AG04449 (cell line): ENCODE results near the gene GALR2.

Source experiments
- CTCF ChIA-PET: fragments of 350-600 bp; formaldehyde crosslinking; extraction: SDS; loops from one replicate; lab custom pipeline; 2021; ENCODE audit warnings: antibody characterized with exemption; lab: Yijun Ruan, JAX
- POLR2A ChIA-PET: fragments of 400-600, 350-600 bp; formaldehyde crosslinking; extraction: SDS; loops from one replicate; lab custom pipeline; 2020; ENCODE audit warnings: antibody characterized with exemption, inconsistent platforms; lab: Yijun Ruan, JAX
- DNase-seq: peaks from one replicate; pipeline ENCODE4 v3.0.0-alpha.2; 2010; ENCODE audit warnings: low read depth, low spot score
- H3K4me3 ChIP-seq: 2 replicates; pipeline ENCODE4 v1.5.1; 2011; ENCODE audit warnings: low read depth, mild to moderate bottlenecking, control low read depth, low read length
- CTCF ChIP-seq: IDR thresholded peaks from one replicate; pipeline ENCODE4 v1.5.1; 2011; ENCODE audit warnings: mild to moderate bottlenecking, moderate library complexity, low read length, control low read depth, inconsistent platforms; ENCODE audit not compliant: insufficient read depth; ENCODE audit errors: missing control alignments

GALR2 gene

GRCh38 chr17:76074390-76075363 is at the start of gene GALR2:
Gene GALR2, plus strand, starts transcription at chr17:76074781. Its CDS starts 103 bp downstream, at chr17:76074884.
- H3K4me3 ChIP-seq: peak within 1 kb of the TSS; percentile 1; the same call in 1 of the 2 replicates
- ChIA-PET CTCF (interaction anchor here (1.0 kb wide), 1 partner anchor 61 kb away, joined by 4 read pairs; no protein-coding TSS in a partner anchor), POLR2A (no interaction called here)
- TF ChIP-seq CTCF: no peak
- no peak for DNase-seq

GRCh38 chr17:76025294-76025693 is 49.3 kb upstream of the GALR2 start:
- CTCF ChIA-PET: interaction anchor here (1.1 to 2.2 kb wide), 4 partner anchors 11 to 21 kb away, joined by 3 to 9 read pairs (median 3); no protein-coding TSS in a partner anchor
- POLR2A ChIA-PET: no interaction called here
- no peak overlapping the region for H3K4me3 ChIP-seq
- no peak for TF ChIP-seq CTCF
- DNase-seq: no peak

- ChIA-PET CTCF (interaction anchor here (1.3 to 2.2 kb wide), 2 partner anchors 13 to 19 kb away, joined by 3 to 9 read pairs; no protein-coding TSS in a partner anchor), POLR2A (no interaction called here)
- H3K4me3 ChIP-seq: no peak overlapping the region
- DNase-seq: no peak
- TF ChIP-seq CTCF: no peak
Observed at GRCh38 chr17:76026714-76027158, 47.8 kb upstream of the GALR2 start.

- CTCF ChIA-PET: interaction anchor here (0.8 to 2.2 kb wide), 3 partner anchors 10 to 13 kb away, joined by 3 to 9 read pairs (median 4); no protein-coding TSS in a partner anchor
- POLR2A ChIA-PET: no interaction called here
- no peak for TF ChIP-seq CTCF
- H3K4me3 ChIP-seq: no peak within 1 kb of the TSS
- no peak for DNase-seq
Observed at GRCh38 chr17:76027159-76027839, 47.3 kb upstream of the GALR2 start, which contains the start of gene EVPL. Gene EVPL, minus strand, starts transcription at chr17:76027306. Its CDS starts 108 bp downstream, at chr17:76027198.

- CTCF ChIA-PET: interaction anchor here (0.7 to 7.0 kb wide), 7 partner anchors 10 to 126 kb away, joined by 3 to 50 read pairs (median 4); no protein-coding TSS in a partner anchor
- no peak for TF ChIP-seq CTCF
- no peak for DNase-seq
- POLR2A ChIA-PET: interaction anchor here (0.7 kb wide), 1 partner anchor 516 kb away, joined by 3 read pairs; no protein-coding TSS in a partner anchor
- no peak overlapping the region for H3K4me3 ChIP-seq
Observed at GRCh38 chr17:76032073-76032779, 42.4 kb upstream of the GALR2 start.
